ENCODE results near the gene RARRES1. TPM values are rescaled to one million over a fixed set of nuclear protein-coding genes. Genes with fewer than 3 reads are reported as not detected.
"Not testable (repeated sequence)": the region's sequence is repeated elsewhere in the genome, so short reads cannot be mapped to it uniquely, and the experiment has no call there.

Gene RARRES1
- total RNA-seq, 1 donor from 2014 or later: 8.4 TPM

DNA sequence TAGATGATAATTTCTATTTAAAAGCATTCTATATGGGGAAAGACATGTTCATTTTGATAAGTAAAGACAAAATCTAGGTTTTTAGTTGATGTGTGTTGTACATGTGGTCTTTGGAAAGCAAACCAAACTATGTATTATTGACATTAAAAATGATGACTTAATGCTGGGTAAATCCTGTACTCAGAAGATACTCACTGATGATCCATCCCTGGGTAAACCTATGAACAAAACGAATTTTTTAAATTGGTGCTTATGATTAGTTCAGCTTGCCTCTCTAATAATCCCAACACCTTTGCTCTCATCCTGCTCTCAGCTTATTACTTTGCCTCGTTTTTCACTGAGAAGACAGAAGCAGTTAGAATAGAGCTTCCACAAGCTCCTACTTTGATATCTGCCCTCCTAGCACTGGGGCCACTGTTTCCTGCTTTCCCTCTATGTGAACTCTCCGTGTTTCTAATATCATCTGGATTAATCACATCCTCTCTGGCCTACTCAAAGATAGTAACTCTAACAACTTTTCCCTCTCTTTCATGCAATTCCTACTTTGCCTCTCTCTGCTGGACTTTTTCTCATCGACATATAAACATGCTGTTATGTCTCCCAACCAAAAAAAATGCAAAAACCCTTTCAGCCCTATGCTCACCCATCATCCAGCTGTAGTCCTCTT, 29.3 kb downstream of the RARRES1 start:
- no peaks in the 10 kb centered on the region for H3K9me3 ChIP-seq (replicated peaks)
- H3K36me3 ChIP-seq: peaks cover 20% of the 10 kb centered on the region
- intact Hi-C loops (cut with micrococcal nuclease): no loop called here
- TF ChIP-seq, protein P1, sequence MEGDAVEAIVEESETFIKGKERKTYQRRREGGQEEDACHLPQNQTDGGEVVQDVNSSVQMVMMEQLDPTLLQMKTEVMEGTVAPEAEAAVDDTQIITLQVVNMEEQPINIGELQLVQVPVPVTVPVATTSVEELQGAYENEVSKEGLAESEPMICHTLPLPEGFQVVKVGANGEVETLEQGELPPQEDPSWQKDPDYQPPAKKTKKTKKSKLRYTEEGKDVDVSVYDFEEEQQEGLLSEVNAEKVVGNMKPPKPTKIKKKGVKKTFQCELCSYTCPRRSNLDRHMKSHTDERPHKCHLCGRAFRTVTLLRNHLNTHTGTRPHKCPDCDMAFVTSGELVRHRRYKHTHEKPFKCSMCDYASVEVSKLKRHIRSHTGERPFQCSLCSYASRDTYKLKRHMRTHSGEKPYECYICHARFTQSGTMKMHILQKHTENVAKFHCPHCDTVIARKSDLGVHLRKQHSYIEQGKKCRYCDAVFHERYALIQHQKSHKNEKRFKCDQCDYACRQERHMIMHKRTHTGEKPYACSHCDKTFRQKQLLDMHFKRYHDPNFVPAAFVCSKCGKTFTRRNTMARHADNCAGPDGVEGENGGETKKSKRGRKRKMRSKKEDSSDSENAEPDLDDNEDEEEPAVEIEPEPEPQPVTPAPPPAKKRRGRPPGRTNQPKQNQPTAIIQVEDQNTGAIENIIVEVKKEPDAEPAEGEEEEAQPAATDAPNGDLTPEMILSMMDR (IDR thresholded peaks at IDR 0.05; ENCODE audit: borderline replicate concordance): no peak
- H3K27ac ChIP-seq (replicated peaks): no peak overlapping the region
- no peak overlapping the region for H3K4me3 ChIP-seq
- no peaks in the 10 kb centered on the region for H3K27me3 ChIP-seq (ENCODE audit: low read depth)
- DNase-seq: no peak
- peaks cover 22% of the 10 kb centered on the region for H3K4me1 ChIP-seq

DNA sequence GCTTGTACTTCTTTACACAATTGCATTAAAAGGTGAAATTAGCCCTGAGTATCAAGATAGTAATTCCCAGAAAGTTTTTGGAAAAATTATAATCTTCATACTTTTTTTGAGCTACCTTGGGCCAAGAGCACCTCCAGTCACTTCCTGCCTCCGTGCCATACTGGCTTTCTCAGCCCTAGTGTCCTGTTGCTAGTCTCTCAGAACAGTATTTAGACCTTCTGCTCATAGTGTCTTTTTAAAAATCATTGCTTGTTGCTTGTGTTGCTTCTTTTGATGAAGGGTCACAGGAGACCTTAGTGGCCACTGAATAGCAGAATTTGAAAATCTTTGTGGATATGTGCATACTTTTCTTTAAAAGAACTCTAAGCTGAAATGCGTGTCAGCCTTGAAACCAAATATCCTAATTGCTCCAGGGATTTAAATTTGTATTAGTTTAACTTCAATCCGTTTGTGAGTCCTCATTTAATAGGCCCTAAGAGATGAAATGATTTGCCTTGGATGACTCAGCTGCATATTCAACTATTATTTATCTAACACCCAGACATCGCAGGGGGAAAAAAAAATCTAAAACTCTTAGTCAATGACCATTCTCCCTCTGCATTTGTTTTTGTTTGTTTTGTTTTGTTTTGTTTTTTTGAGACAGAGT, 30.7 kb downstream of the RARRES1 start:
- no peak for DNase-seq
- Histone ChIP-seq H3K9me3 (replicated peaks) (no peaks in the 10 kb centered on the region), H3K36me3 (peaks cover 12% of the 10 kb centered on the region), H3K4me3 (no peak overlapping the region), H3K27me3 (ENCODE audit: low read depth) (no peaks in the 10 kb centered on the region), H3K27ac (replicated peaks) (no peak overlapping the region), H3K4me1 (peaks cover 22% of the 10 kb centered on the region)
- TF ChIP-seq, protein P1 (IDR thresholded peaks at IDR 0.05; ENCODE audit: borderline replicate concordance): no peak
- intact Hi-C loops (cut with micrococcal nuclease): no loop called here

DNA sequence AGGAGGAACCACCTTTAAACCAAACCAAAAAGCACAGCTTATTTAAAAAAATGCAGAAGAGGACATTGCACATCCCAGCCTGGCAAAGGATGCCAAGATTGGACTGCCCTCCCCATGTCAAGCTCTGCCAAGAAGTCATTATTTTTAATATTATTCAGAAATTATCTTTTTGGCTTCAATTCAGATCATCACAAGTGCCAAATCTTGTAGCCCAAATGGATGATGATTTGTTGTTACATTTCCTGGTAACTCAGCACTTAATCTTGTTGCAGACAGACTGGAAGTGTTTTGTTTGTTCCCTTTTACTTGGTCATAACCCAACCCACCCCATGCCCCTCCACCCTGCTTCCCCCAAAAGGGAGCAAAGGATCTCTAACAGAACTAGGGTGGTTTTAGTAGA, 31.7 kb downstream of the RARRES1 start:
- H3K4me1 ChIP-seq: peaks cover 22% of the 10 kb centered on the region
- DNase-seq: no peak
- no peaks in the 10 kb centered on the region for H3K27me3 ChIP-seq (ENCODE audit: low read depth)
- H3K27ac ChIP-seq (replicated peaks): no peak overlapping the region
- intact Hi-C loops (cut with micrococcal nuclease): no loop called here
- H3K9me3 ChIP-seq (replicated peaks): no peaks in the 10 kb centered on the region
- peaks cover 10% of the 10 kb centered on the region for H3K36me3 ChIP-seq
- TF ChIP-seq, protein P1 (IDR thresholded peaks at IDR 0.05; ENCODE audit: borderline replicate concordance): no peak
- no peak overlapping the region for H3K4me3 ChIP-seq

DNA sequence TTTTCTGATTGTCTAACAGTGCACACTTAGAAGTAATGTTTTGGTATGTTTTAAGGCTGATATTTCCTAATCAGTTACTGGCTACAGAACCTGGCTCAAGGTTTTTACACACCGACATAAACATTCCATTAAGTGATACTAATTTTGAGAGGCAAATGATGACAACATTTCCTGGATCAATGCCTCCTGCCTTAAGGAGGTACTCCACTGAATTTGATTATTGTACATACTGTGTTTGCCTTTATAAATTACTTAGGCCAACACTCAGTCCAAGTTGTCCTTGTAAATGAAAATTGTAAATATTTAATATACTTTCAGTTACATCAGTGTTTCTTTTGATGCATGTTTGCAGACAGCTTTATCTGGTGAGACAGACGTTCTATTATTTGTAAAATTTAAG, 35.6 kb downstream of the RARRES1 start:
- TF ChIP-seq, protein P1 (IDR thresholded peaks at IDR 0.05; ENCODE audit: borderline replicate concordance): no peak
- intact Hi-C loops (cut with micrococcal nuclease): no loop called here
- Histone ChIP-seq H3K27ac (replicated peaks) (no peak overlapping the region), H3K9me3 (replicated peaks) (no peaks in the 10 kb centered on the region), H3K27me3 (ENCODE audit: low read depth) (no peaks in the 10 kb centered on the region), H3K4me1 (peaks cover 14% of the 10 kb centered on the region), H3K4me3 (no peak overlapping the region), H3K36me3 (peaks cover 27% of the 10 kb centered on the region)
- no peak for DNase-seq

DNA sequence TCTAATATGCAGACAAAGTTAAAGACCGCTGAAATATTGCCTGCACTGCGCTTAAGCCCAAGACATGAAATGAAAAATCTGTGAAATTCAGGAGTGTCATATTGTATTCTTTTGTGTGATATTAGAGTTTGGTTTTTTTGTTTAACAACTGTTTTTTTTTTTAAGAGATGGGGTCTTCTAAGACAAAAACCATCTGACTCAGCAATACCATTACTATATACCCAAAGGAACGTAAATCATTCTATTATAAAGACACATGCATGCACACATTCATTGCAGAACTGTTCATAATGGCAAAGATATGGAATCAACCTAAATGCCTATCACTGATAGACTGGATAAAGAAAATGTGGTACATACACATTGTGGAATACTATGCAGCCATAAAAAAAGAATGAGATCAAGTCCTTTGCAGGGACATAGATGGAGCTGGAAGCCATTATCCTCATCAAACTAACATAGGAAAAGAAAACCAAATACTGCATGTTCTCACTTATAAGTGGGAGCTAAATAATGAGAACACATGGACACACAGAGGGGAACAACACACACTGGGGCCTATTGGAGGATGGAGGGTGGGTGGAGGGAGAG, 38.3 kb downstream of the RARRES1 start:
- H3K4me3 ChIP-seq; H3K4me1 ChIP-seq; DNase-seq; intact Hi-C loops (cut with micrococcal nuclease); H3K27me3 ChIP-seq (ENCODE audit: low read depth); H3K27ac ChIP-seq (replicated peaks); H3K9me3 ChIP-seq (replicated peaks): not testable (repeated sequence)
- peaks cover 42% of the 10 kb centered on the region for H3K36me3 ChIP-seq

DNA sequence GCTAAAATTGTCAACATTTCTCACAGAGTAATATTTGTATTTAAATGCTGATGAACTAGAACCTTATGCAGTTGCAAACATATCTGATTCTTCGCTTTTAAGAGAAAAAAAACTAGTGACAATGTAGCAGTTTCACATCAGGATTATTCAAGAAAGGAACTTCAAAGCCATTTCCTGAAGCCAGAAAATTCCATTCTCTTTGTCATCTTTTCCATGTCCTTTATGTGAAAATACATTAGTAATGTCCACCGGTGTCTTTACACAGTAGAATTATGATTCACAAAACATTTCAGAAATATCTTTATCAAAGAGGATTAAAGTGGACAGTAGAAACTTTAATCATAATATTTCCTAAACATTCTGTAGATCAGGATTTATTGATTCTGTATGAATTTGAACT, 47.1 kb downstream of the RARRES1 start:
- H3K36me3 ChIP-seq: peaks cover 48% of the 10 kb centered on the region
- TF ChIP-seq, protein P1 (IDR thresholded peaks at IDR 0.05; ENCODE audit: borderline replicate concordance): no peak
- no peak overlapping the region for H3K4me3 ChIP-seq

More for the DNA sequence above, 47.1 kb downstream of the RARRES1 start:
- no peak for DNase-seq
- Histone ChIP-seq H3K9me3 (replicated peaks) (no peaks in the 10 kb centered on the region), H3K4me1 (no peaks in the 10 kb centered on the region), H3K27me3 (ENCODE audit: low read depth) (no peaks in the 10 kb centered on the region), H3K27ac (replicated peaks) (no peak overlapping the region)
- intact Hi-C loops (cut with micrococcal nuclease): no loop called here

All from left ventricle myocardium inferior (tissue), 1 donor.